GM19438 (cell line): ENCODE measurements around the gene ZDHHC5.
A peak's percentile ranks its signal among the peaks of the same experiment; 100 is the strongest.
"Not testable (repeated sequence)": the region's sequence is repeated elsewhere in the genome, so short reads cannot be mapped to it uniquely, and the experiment has no call there.

Experiments used
- ATAC-seq: cut with Tn5 transposase; IDR thresholded peaks from one replicate; pipeline ENCODE4 v1.9.1; 2021; ENCODE audit warnings: low read depth; ENCODE audit not compliant: unreplicated experiment

The ZDHHC5 gene

GRCh38 chr11:57643802-57644201 is 24.1 kb upstream of the ZDHHC5 start:
- no peak for ATAC-seq

GRCh38 chr11:57644748-57645688 is 22.9 kb upstream of the ZDHHC5 start:
- ATAC-seq = peak; percentile 46

GRCh38 chr11:57645689-57646085 is 22.2 kb upstream of the ZDHHC5 start:
- ATAC-seq = no peak

- ATAC-seq = no peak
These were observed 21.6 kb upstream of the ZDHHC5 start for GRCh38 chr11:57646194-57646798.

GRCh38 chr11:57646799-57647303 is 21.1 kb upstream of the ZDHHC5 start:
- no peak for ATAC-seq

GRCh38 chr11:57647372-57647771 is 20.5 kb upstream of the ZDHHC5 start:
- no peak for ATAC-seq

- ATAC-seq = no peak
These were observed 19.7 kb upstream of the ZDHHC5 start for GRCh38 chr11:57647960-57648800.

GRCh38 chr11:57648801-57649735 is 18.8 kb upstream of the ZDHHC5 start:
- ATAC-seq = no peak

- ATAC-seq = no peak
These were observed 17.8 kb upstream of the ZDHHC5 start, which contains the start of gene YPEL4 for GRCh38 chr11:57649826-57650738. YPEL4 (minus strand) TSS chr11:57649912; CDS start chr11:57647107, 2,805 bp downstream.

- no peak for ATAC-seq
These were observed 17.2 kb upstream of the ZDHHC5 start for GRCh38 chr11:57650739-57651090.

GRCh38 chr11:57651408-57651807 is 16.5 kb upstream of the ZDHHC5 start:
- no peak for ATAC-seq

- ATAC-seq = not testable (repeated sequence)
These were observed 15.7 kb upstream of the ZDHHC5 start for GRCh38 chr11:57652230-57652629.

- ATAC-seq = no peak
These were observed 15.3 kb upstream of the ZDHHC5 start for GRCh38 chr11:57652662-57653061.

- ATAC-seq = no peak
These were observed 14.8 kb upstream of the ZDHHC5 start for GRCh38 chr11:57653163-57653562.

GRCh38 chr11:57656885-57657193 is 11.1 kb upstream of the ZDHHC5 start:
- no peak for ATAC-seq

- ATAC-seq = peak; percentile 99
These were observed 10.5 kb upstream of the ZDHHC5 start, which contains the start of gene CLP1 for GRCh38 chr11:57657194-57658022. CLP1 (plus strand) TSS chr11:57657762; CDS start chr11:57659477, 1,715 bp downstream.

- ATAC-seq = no peak
These were observed 9.9 kb upstream of the ZDHHC5 start for GRCh38 chr11:57658023-57658361.

- ATAC-seq = no peak
These were observed 8.2 kb upstream of the ZDHHC5 start for GRCh38 chr11:57659669-57660068.
